Upper lobe of left lung (tissue), 4 donors: ENCODE results near the gene NAIF1.

ENCODE experiments used
- CTCF ChIP-seq, 6 experiments: fragments of 450-650 bp in 4 of 6; fragments of 200-600 bp in 2 of 6; sonication (generic) in 2 of 6; IDR thresholded peaks; one replicate each; pipeline ENCODE4 v1.5.1; 2016 to 2019; ENCODE audit warnings: antibody characterized with exemption in 6 of 6
- POLR2AphosphoS5 ChIP-seq, 2 donors: sonication (generic); formaldehyde crosslinking; IDR thresholded peaks; one replicate each; pipeline ENCODE4 v1.5.1; 2017; ENCODE audit warnings: antibody characterized with exemption in 2 of 2

- peak in 2 of 6 experiments; percentile 3 to 16 for TF ChIP-seq CTCF (IDR thresholded peaks at IDR 0.05)
- TF ChIP-seq POLR2AphosphoS5 (IDR thresholded peaks at IDR 0.05): peak; percentile 87 to 98
Observed at GRCh38 chr9:128098297-128099230, 31.4 kb upstream of the NAIF1 start.
